MM.1S (cell line): Measurements from ENCODE around the gene CLIP4.

Experiments
- CTCF ChIP-seq: fragments of 300-600 bp; sonication (generic); IDR thresholded peaks from 2 replicates; pipeline ENCODE4 v1.5.1; 2016; ENCODE audit warnings: antibody characterized with exemption, low read length, mixed read lengths
- EZH2 ChIP-seq: fragments of 300-600 bp; sonication (generic); optimal IDR thresholded peaks from 2 replicates; pipeline ENCODE3; 2017; ENCODE audit warnings: low read depth, mild to moderate bottlenecking, antibody characterized with exemption, low read length, mixed read lengths

- no peak for TF ChIP-seq CTCF
- TF ChIP-seq EZH2, result no peak
These were observed 31.0 kb downstream of the CLIP4 start for GRCh38 chr2:29146197-29146596.
